ENCODE results near the gene BUD23.
A peak's percentile ranks its signal among the peaks of the same experiment; 100 is the strongest.

Gene BUD23

GRCh38 chr7:73728551-73728950 lies 45.2 kb downstream of the BUD23 start:
- no peak for TF ChIP-seq SIN3A (IDR thresholded peaks at IDR 0.05; ENCODE audit: borderline replicate concordance, insufficient read depth, low read length)
- TF ChIP-seq FOXP2 (optimal IDR thresholded peaks at IDR 0.05; ENCODE audit: borderline replicate concordance, extremely low read depth, extremely low read length, insufficient read depth), result no peak
- TF ChIP-seq REST (IDR thresholded peaks at IDR 0.05; ENCODE audit: insufficient read depth in 1 of 2, low read depth in 2 of 2, low read length in 2 of 2), result no peak
- TF ChIP-seq TAF1 (IDR thresholded peaks at IDR 0.05; ENCODE audit: borderline replicate concordance, insufficient read depth, low read length), result no peak
- TF ChIP-seq POLR2AphosphoS5 (IDR thresholded peaks at IDR 0.05; ENCODE audit: low read depth, low read length), result no peak

GRCh38 chr7:73730485-73730884 lies 47.1 kb downstream of the BUD23 start:
- TF ChIP-seq SIN3A (IDR thresholded peaks at IDR 0.05; ENCODE audit: borderline replicate concordance, insufficient read depth, low read length) (no peak), TAF1 (IDR thresholded peaks at IDR 0.05; ENCODE audit: borderline replicate concordance, insufficient read depth, low read length) (no peak), POLR2AphosphoS5 (IDR thresholded peaks at IDR 0.05; ENCODE audit: low read depth, low read length) (no peak), REST (IDR thresholded peaks at IDR 0.05; ENCODE audit: insufficient read depth in 1 of 2, low read depth in 2 of 2, low read length in 2 of 2) (no peak), FOXP2 (optimal IDR thresholded peaks at IDR 0.05; ENCODE audit: borderline replicate concordance, extremely low read depth, extremely low read length, insufficient read depth) (no peak)

GRCh38 chr7:73732397-73732796 lies 49.0 kb downstream of the BUD23 start:
- TF ChIP-seq POLR2AphosphoS5 (IDR thresholded peaks at IDR 0.05; ENCODE audit: low read depth, low read length), result no peak
- no peak for TF ChIP-seq REST (IDR thresholded peaks at IDR 0.05; ENCODE audit: insufficient read depth in 1 of 2, low read depth in 2 of 2, low read length in 2 of 2)
- no peak for TF ChIP-seq FOXP2 (optimal IDR thresholded peaks at IDR 0.05; ENCODE audit: borderline replicate concordance, extremely low read depth, extremely low read length, insufficient read depth)
- TF ChIP-seq SIN3A (IDR thresholded peaks at IDR 0.05; ENCODE audit: borderline replicate concordance, insufficient read depth, low read length), result no peak
- no peak for TF ChIP-seq TAF1 (IDR thresholded peaks at IDR 0.05; ENCODE audit: borderline replicate concordance, insufficient read depth, low read length)

GRCh38 chr7:73734619-73735527 lies 51.5 kb downstream of the BUD23 start:
- TF ChIP-seq FOXP2 (optimal IDR thresholded peaks at IDR 0.05; ENCODE audit: borderline replicate concordance, extremely low read depth, extremely low read length, insufficient read depth) (peak; percentile 57), POLR2AphosphoS5 (IDR thresholded peaks at IDR 0.05; ENCODE audit: low read depth, low read length) (peak; percentile 14; the same call in 1 of the 2 replicates), TAF1 (IDR thresholded peaks at IDR 0.05; ENCODE audit: borderline replicate concordance, insufficient read depth, low read length) (no peak), SIN3A (IDR thresholded peaks at IDR 0.05; ENCODE audit: borderline replicate concordance, insufficient read depth, low read length) (no peak)

- TF ChIP-seq FOXP2 (optimal IDR thresholded peaks at IDR 0.05; ENCODE audit: borderline replicate concordance, extremely low read depth, extremely low read length, insufficient read depth), result no peak
- no peak for TF ChIP-seq REST (IDR thresholded peaks at IDR 0.05; ENCODE audit: insufficient read depth in 1 of 2, low read depth in 2 of 2, low read length in 2 of 2)
- no peak for TF ChIP-seq TAF1 (IDR thresholded peaks at IDR 0.05; ENCODE audit: borderline replicate concordance, insufficient read depth, low read length)
Measured at GRCh38 chr7:73735528-73735905, 52.1 kb downstream of the BUD23 start.

All from PFSK-1 (cell line).